ENCODE results near the gene KATNBL1.

KATNBL1 gene

GRCh38 chr15:34209421-34210282 is at the start of gene KATNBL1:
KATNBL1 (minus strand) TSS chr15:34210096; CDS start chr15:34163676, 46,420 bp downstream.
- peak; percentile 98 to 100 (median 100) for DNase-seq

GRCh38 chr15:34259566-34259965 is 49.7 kb upstream of the KATNBL1 start:
- no peak for DNase-seq

GRCh38 chr15:34258151-34258550 is 48.3 kb upstream of the KATNBL1 start:
- no peak for DNase-seq

- DNase-seq: no peak
Measured at GRCh38 chr15:34252545-34252944, 42.6 kb upstream of the KATNBL1 start.

GRCh38 chr15:34248190-34248589 is 38.3 kb upstream of the KATNBL1 start:
- DNase-seq: no peak

GRCh38 chr15:34246276-34246976 is 36.5 kb upstream of the KATNBL1 start:
- DNase-seq: no peak

GRCh38 chr15:34243226-34243625 is 33.3 kb upstream of the KATNBL1 start:
- DNase-seq: no peak

- no peak for DNase-seq
Measured at GRCh38 chr15:34242331-34242710, 32.4 kb upstream of the KATNBL1 start.

- peak; percentile 36 to 63 (median 58) for DNase-seq
Measured at GRCh38 chr15:34241376-34242330, 31.8 kb upstream of the KATNBL1 start.

- no peak for DNase-seq
Measured at GRCh38 chr15:34240537-34240936, 30.6 kb upstream of the KATNBL1 start.

GRCh38 chr15:34239151-34239808 is 29.4 kb upstream of the KATNBL1 start:
- peak; percentile 18 to 61 (median 45) for DNase-seq

- no peak for DNase-seq
Measured at GRCh38 chr15:34233614-34234013, 23.7 kb upstream of the KATNBL1 start.

- peak; percentile 39 to 47 (median 47) for DNase-seq
Measured at GRCh38 chr15:34223904-34224596, 14.2 kb upstream of the KATNBL1 start.

GRCh38 chr15:34217587-34218225 is 7.8 kb upstream of the KATNBL1 start:
- no peak for DNase-seq

GRCh38 chr15:34216527-34217270 is 6.8 kb upstream of the KATNBL1 start:
- DNase-seq: no peak

- DNase-seq: no peak
Measured at GRCh38 chr15:34214135-34214534, 4.2 kb upstream of the KATNBL1 start.

GRCh38 chr15:34213690-34214089 is 3.8 kb upstream of the KATNBL1 start:
- no peak for DNase-seq

- DNase-seq: no peak
Measured at GRCh38 chr15:34206011-34206410, 3.9 kb downstream of the KATNBL1 start.

- DNase-seq: no peak
Measured at GRCh38 chr15:34203936-34204335, 6.0 kb downstream of the KATNBL1 start.

- no peak for DNase-seq
Measured at GRCh38 chr15:34203305-34203704, 6.6 kb downstream of the KATNBL1 start.

Data from suppressor macrophage treated with lipopolysaccharide for 1 hour (primary cell).